Measurements from ENCODE around the gene CYP4F2.
"Not testable (repeated sequence)": the region's sequence is repeated elsewhere in the genome, so short reads cannot be mapped to it uniquely, and the experiment has no call there.

CYP4F2 gene

DNA sequence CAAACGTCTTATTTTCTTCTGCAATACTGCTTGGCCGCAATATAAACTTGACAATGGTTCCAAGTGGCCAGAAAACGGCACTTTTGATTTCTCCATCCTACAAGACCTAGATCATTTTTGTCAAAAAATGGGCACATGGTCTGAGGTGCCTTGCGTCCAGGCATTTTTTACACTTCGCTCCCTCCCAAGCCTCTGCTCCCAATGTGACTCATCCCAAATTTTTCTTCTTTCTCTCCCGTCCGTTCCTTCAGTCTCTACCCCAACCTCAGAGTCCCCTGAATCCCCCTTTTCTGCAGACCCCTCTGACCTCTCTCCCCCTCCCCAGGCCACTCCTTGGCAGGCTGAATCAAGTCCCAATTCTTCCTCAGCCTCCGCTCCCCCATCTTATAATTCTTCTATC, 68.1 kb downstream of the CYP4F2 start:
- Histone ChIP-seq H3K4me1 (ENCODE audit: control insufficient read depth in 5 of 5, insufficient read depth in 5 of 5, low read length in 5 of 5) (no peaks in the 10 kb centered on the region), H3K27ac (ENCODE audit: low read depth, low read length) (no peak overlapping the region), H3K9me3 (ENCODE audit: control insufficient read depth in 5 of 5, low read length in 5 of 5) (no peaks in the 10 kb centered on the region), H3K27me3 (ENCODE audit: control insufficient read depth in 5 of 5, insufficient read depth in 4 of 5, low read length in 5 of 5) (peaks cover 0 to 14% (median 9%) of the 10 kb centered on the region in 5 donors), H3K9ac (ENCODE audit: low read length in 5 of 5) (no peak overlapping the region), H3K36me3 (ENCODE audit: control insufficient read depth in 5 of 5, insufficient read depth in 5 of 5, low read length in 5 of 5) (no peaks in the 10 kb centered on the region), H3K4me3 (ENCODE audit: low read depth in 1 of 5, low read length in 5 of 5) (no peak overlapping the region)

DNA sequence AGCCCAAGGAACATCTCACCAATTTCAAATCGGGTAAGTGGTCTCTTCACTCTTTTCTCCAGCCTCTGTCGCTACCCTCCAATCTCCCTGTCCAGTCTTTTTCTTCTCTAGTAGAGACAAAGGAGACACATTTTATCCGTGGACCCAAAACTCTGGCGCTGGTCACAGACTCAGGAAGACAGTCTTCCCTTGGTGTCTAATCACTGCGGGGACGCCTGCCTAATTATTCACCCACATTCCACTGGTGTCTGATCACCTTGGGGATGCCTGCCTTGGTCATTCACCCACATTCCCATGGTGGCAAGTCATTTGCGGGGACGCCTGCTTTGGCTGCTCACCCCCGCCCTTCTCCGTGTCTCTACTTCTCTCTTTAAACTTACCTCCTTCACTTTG, 68.6 kb downstream of the CYP4F2 start:
- Histone ChIP-seq H3K4me1 (ENCODE audit: control insufficient read depth in 5 of 5, insufficient read depth in 5 of 5, low read length in 5 of 5) (no peaks in the 10 kb centered on the region), H3K4me3 (ENCODE audit: low read depth in 1 of 5, low read length in 5 of 5) (no peak overlapping the region), H3K9ac (ENCODE audit: low read length in 5 of 5) (no peak overlapping the region), H3K27me3 (ENCODE audit: control insufficient read depth in 5 of 5, insufficient read depth in 4 of 5, low read length in 5 of 5) (peaks cover 0 to 14% (median 9%) of the 10 kb centered on the region in 5 donors), H3K36me3 (ENCODE audit: control insufficient read depth in 5 of 5, insufficient read depth in 5 of 5, low read length in 5 of 5) (no peaks in the 10 kb centered on the region), H3K9me3 (ENCODE audit: control insufficient read depth in 5 of 5, low read length in 5 of 5) (no peaks in the 10 kb centered on the region), H3K27ac (ENCODE audit: low read depth, low read length) (no peak overlapping the region)

DNA sequence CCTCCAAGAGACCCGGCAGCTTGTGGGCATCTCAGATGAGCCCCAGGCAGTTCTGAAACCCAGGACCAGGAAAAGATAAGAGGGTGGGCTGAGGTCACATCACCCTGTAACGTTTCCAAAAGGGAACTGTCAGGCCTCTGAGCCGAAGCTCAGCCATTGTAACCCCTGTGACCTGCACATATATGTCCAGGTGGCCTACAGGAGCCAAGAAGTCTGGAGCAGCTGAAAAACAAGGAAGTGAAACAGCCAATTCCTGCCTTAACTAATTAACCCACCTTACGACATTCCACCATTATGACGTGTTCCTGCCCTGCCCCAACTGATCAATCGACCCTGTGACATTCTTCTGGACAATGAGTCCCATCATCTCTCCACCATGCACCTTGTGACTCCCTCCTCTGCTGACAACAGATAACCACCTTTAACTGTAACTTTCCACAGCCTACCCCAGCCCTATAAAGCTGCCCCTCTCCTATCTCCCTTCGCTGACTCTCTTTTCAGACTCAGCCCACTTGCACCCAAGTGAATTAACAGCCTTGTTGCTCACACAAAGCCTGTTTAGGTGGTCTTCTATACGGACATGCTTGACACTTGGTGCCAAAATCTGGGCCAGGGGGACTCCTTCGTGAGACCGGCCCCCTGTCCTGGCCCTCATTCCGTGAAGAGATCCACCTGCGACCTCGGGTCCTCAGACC, 69.1 kb downstream of the CYP4F2 start:
- H3K4me3 ChIP-seq (ENCODE audit: low read depth in 1 of 5, low read length in 5 of 5); H3K27ac ChIP-seq (ENCODE audit: low read depth, low read length); H3K36me3 ChIP-seq (ENCODE audit: control insufficient read depth in 5 of 5, insufficient read depth in 5 of 5, low read length in 5 of 5); H3K4me1 ChIP-seq (ENCODE audit: control insufficient read depth in 5 of 5, insufficient read depth in 5 of 5, low read length in 5 of 5); H3K9me3 ChIP-seq (ENCODE audit: control insufficient read depth in 5 of 5, low read length in 5 of 5); H3K9ac ChIP-seq (ENCODE audit: low read length in 5 of 5): not testable (repeated sequence)
- H3K27me3 ChIP-seq (ENCODE audit: control insufficient read depth in 5 of 5, insufficient read depth in 4 of 5, low read length in 5 of 5) = peaks cover 0 to 14% (median 9%) of the 10 kb centered on the region in 5 donors

DNA sequence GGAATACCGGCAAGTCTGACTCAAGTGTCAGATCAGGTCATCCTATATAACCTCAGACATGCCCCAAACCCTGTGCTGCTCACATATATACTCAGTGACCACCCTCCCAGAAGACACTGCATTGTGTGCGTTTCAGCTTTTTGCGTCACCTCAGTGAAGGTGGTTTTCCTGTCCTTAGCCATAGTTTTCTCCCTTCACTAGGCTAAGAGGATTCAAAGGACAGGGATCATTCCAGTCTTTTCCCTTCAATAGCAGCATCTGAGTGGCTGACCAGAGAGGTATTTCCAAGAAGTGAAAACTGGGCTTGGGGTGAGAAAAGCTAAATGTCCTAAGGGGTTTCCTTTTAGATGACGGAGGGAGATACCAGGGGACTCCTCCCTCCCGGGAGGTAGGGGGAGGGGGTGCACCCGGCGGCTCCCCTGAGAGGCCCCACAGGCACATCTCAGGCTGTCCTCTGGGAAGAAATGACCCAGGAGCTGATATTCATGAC, 69.7 kb downstream of the CYP4F2 start:
- H3K27ac ChIP-seq (ENCODE audit: low read depth, low read length) = no peak overlapping the region
- no peaks in the 10 kb centered on the region for H3K9me3 ChIP-seq (ENCODE audit: control insufficient read depth in 5 of 5, low read length in 5 of 5)
- H3K4me1 ChIP-seq (ENCODE audit: control insufficient read depth in 5 of 5, insufficient read depth in 5 of 5, low read length in 5 of 5) = no peaks in the 10 kb centered on the region
- no peaks in the 10 kb centered on the region for H3K36me3 ChIP-seq (ENCODE audit: control insufficient read depth in 5 of 5, insufficient read depth in 5 of 5, low read length in 5 of 5)
- peaks cover 0 to 14% (median 9%) of the 10 kb centered on the region in 5 donors for H3K27me3 ChIP-seq (ENCODE audit: control insufficient read depth in 5 of 5, insufficient read depth in 4 of 5, low read length in 5 of 5)
- H3K9ac ChIP-seq (ENCODE audit: low read length in 5 of 5) = no peak overlapping the region
- no peak overlapping the region for H3K4me3 ChIP-seq (ENCODE audit: low read depth in 1 of 5, low read length in 5 of 5)
